ENCODE data around the gene IMMP2L.
"Not testable (repeated sequence)": the region's sequence is repeated elsewhere in the genome, so short reads cannot be mapped to it uniquely, and the experiment has no call there.

The IMMP2L gene

GRCh38 chr7:111264111-111264868, 298.0 kb downstream of the IMMP2L start:
- DNase-seq (ENCODE audit: low spot score) = no peak

- no peak for DNase-seq (ENCODE audit: low spot score)
These were observed 299.8 kb downstream of the IMMP2L start for GRCh38 chr7:111262293-111263116.

GRCh38 chr7:111261496-111261895, 300.8 kb downstream of the IMMP2L start:
- no peak for DNase-seq (ENCODE audit: low spot score)

- no peak for DNase-seq (ENCODE audit: low spot score)
These were observed 302.3 kb downstream of the IMMP2L start for GRCh38 chr7:111259991-111260390.

- no peak for DNase-seq (ENCODE audit: low spot score)
These were observed 305.9 kb downstream of the IMMP2L start for GRCh38 chr7:111256391-111256790.

- DNase-seq (ENCODE audit: low spot score) = no peak
These were observed 306.7 kb downstream of the IMMP2L start for GRCh38 chr7:111255576-111255975.

GRCh38 chr7:111251365-111251764, 310.9 kb downstream of the IMMP2L start:
- DNase-seq (ENCODE audit: low spot score) = not testable (repeated sequence)

GRCh38 chr7:111249807-111250206, 312.5 kb downstream of the IMMP2L start:
- not testable (repeated sequence) for DNase-seq (ENCODE audit: low spot score)

GRCh38 chr7:111242141-111242755, 320.0 kb downstream of the IMMP2L start:
- DNase-seq (ENCODE audit: low spot score) = no peak

GRCh38 chr7:111240371-111240770, 321.9 kb downstream of the IMMP2L start:
- DNase-seq (ENCODE audit: low spot score) = no peak

- DNase-seq (ENCODE audit: low spot score) = no peak
These were observed 322.9 kb downstream of the IMMP2L start for GRCh38 chr7:111239437-111239836.

GRCh38 chr7:111238886-111239285, 323.4 kb downstream of the IMMP2L start:
- DNase-seq (ENCODE audit: low spot score) = no peak

- DNase-seq (ENCODE audit: low spot score) = no peak
These were observed 326.6 kb downstream of the IMMP2L start for GRCh38 chr7:111235709-111236108.

- peak; percentile 52 for DNase-seq (ENCODE audit: low spot score)
These were observed 329.8 kb downstream of the IMMP2L start for GRCh38 chr7:111232249-111233084.

GRCh38 chr7:111229916-111230315, 332.4 kb downstream of the IMMP2L start:
- no peak for DNase-seq (ENCODE audit: low spot score)

- DNase-seq (ENCODE audit: low spot score) = no peak
These were observed 333.0 kb downstream of the IMMP2L start for GRCh38 chr7:111229181-111229740.

- no peak for DNase-seq (ENCODE audit: low spot score)
These were observed 333.9 kb downstream of the IMMP2L start for GRCh38 chr7:111228437-111228836.

- DNase-seq (ENCODE audit: low spot score) = no peak
These were observed 335.5 kb downstream of the IMMP2L start for GRCh38 chr7:111226800-111227199.

GRCh38 chr7:111224354-111225231, 337.7 kb downstream of the IMMP2L start:
- DNase-seq (ENCODE audit: low spot score) = no peak

GRCh38 chr7:111223802-111224253, 338.5 kb downstream of the IMMP2L start:
- DNase-seq (ENCODE audit: low spot score) = no peak

Measured in activated CD4-positive, alpha-beta T cell treated with anti-CD3 and anti-CD28 coated beads, Interleukin-2, Interleukin-4, amounts not matched to agents 100 ng/mL and 50 ng/mL, durations not matched to agents 16 hours and 8 hours (primary cell).